Choroid plexus epithelial cell (primary cell): ENCODE results near the gene SPATA21.

ENCODE experiments used
- DNase-seq: peaks from one replicate; pipeline ENCODE4 v3.0.0-alpha.2; 2010; ENCODE audit warnings: low read depth
- H3K4me3 ChIP-seq: 2 replicates; pipeline ENCODE4 v1.5.1; 2011; ENCODE audit warnings: low read depth, mild to moderate bottlenecking, control low read depth, low read length, moderate library complexity
- TF ChIP-seq, protein P1 (sequence below): conservative IDR thresholded peaks from 2 replicates; pipeline ENCODE4 v1.5.1; 2011; ENCODE audit warnings: low read depth, mild to moderate bottlenecking, control low read depth, inconsistent platforms, low read length, moderate library complexity

The SPATA21 gene

GRCh38 chr1:16413191-16413590 is 24.0 kb downstream of the SPATA21 start:
- TF ChIP-seq, protein P1, sequence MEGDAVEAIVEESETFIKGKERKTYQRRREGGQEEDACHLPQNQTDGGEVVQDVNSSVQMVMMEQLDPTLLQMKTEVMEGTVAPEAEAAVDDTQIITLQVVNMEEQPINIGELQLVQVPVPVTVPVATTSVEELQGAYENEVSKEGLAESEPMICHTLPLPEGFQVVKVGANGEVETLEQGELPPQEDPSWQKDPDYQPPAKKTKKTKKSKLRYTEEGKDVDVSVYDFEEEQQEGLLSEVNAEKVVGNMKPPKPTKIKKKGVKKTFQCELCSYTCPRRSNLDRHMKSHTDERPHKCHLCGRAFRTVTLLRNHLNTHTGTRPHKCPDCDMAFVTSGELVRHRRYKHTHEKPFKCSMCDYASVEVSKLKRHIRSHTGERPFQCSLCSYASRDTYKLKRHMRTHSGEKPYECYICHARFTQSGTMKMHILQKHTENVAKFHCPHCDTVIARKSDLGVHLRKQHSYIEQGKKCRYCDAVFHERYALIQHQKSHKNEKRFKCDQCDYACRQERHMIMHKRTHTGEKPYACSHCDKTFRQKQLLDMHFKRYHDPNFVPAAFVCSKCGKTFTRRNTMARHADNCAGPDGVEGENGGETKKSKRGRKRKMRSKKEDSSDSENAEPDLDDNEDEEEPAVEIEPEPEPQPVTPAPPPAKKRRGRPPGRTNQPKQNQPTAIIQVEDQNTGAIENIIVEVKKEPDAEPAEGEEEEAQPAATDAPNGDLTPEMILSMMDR: no peak
- no peak for DNase-seq
- H3K4me3 ChIP-seq: no peak overlapping the region

GRCh38 chr1:16410803-16411202 is 26.4 kb downstream of the SPATA21 start:
- DNase-seq: no peak
- TF ChIP-seq, protein P1: no peak
- H3K4me3 ChIP-seq: no peak overlapping the region

DNA sequence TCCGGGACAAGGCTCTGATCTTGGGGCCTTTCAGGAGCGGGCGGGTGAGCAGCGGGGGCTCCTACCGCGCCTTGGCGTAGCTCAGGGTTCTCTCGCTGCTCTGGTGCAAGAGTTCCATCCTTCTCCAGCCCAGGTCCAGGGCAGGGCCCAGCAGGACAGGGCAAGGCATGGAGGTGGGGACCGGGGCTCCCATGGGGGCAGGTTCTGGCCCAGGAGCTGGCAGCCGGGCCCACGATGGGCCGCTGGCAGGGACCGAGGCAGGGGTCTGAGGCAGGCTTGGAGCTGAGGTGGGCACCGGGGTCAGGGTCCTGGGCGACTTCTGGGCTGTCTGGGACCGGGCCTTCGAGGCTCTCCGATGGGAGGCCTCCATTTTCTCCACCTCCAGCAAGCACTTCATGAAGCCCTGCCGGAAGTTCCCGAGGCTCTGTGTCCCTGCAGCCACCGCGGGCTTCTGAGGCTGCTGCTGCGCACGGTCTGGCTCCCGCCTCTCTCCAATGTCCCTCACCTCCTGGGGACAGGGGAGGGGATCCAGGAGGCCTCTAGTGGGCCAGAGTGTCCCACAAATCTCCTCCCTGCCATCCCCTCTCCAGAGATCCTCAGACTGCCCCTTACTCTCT is 27.6 kb downstream of the SPATA21 start:
- TF ChIP-seq, protein P1: no peak
- DNase-seq: no peak
- no peak overlapping the region for H3K4me3 ChIP-seq

DNA sequence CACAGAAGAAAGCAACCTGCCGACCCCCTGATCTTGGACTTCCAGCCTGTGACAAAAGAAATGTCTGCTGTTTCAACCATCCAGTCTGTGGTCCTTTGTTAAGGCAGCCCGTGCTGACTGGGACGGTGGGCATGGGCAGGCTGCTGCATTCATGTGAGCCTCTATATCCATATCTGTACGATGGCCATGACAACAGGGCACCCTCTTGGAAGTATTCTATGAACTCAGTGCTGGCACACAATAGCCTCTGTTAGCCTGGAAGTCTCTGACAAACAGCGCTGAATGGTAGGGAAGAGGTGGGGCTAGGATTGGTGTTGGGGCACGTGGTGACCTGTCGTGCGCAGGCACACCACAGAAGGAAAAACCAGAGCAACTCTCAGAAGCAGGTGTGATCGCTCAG is 30.4 kb downstream of the SPATA21 start:
- H3K4me3 ChIP-seq: no peak overlapping the region
- TF ChIP-seq, protein P1: no peak
- DNase-seq: no peak

DNA sequence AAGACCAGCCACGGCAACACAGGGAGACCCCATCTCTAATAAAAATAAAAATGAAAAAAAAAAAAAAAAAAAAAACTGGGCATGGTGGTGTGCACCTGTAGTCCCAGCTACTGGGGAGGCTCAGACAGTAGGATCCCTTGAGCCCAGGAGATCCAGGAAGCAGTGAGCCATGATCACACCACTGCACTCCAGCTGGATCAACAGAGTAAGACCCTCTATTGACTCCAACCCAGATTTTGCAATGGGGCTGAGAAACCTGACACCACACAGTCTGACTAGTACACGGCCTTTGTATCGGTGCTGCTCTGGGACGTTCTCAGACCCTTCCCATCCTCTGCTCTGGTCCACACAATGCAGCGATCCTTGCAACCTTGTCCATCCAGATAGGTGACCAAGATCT is 31.8 kb downstream of the SPATA21 start:
- DNase-seq: peak; percentile 24
- no peak overlapping the region for H3K4me3 ChIP-seq
- TF ChIP-seq, protein P1: no peak

- DNase-seq: peak; percentile 34
- TF ChIP-seq, protein P1: no peak
- H3K4me3 ChIP-seq: no peak overlapping the region
These were observed 34.5 kb downstream of the SPATA21 start for GRCh38 chr1:16402742-16403141.

DNA sequence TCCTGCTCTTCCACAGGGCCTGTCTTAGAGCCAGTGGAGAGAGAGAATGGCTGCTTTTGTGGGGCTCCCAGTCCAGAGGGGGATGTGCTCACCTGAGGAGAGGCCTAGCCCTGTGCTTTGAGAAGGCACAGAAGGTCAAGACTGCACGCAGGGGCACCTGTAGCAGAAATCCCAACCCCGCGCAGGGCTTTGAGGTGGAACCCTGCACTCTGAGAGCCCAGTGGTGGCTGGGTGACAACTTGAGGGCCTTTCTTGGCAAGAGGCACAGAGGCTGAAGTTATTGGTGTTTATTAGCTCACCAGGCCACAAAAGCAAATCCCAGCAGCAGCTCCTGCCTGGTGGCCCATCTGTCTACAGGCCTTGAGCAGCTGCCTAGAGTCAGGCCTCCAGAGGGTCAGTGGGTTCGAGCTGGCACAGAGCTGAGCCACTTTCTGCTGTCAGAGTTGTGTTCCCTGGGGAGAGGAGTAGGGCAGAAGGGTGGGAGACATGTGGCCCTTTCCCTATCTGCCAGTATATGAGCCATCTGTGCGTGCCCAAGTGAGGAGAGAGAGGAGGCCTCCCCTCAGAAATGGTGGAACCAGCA is 38.8 kb downstream of the SPATA21 start:
- H3K4me3 ChIP-seq: no peak overlapping the region
- TF ChIP-seq, protein P1: no peak
- no peak for DNase-seq
